ENCODE data around the gene ZG16B.

- TF ChIP-seq CTCF (IDR thresholded peaks at IDR 0.05; ENCODE audit: low read depth, low read length) = no peak
- no peak for TF ChIP-seq POLR2A (IDR thresholded peaks at IDR 0.05; ENCODE audit: extremely low read depth, insufficient read length)
- no peak for TF ChIP-seq MAX (IDR thresholded peaks at IDR 0.05; ENCODE audit: low read depth, low read length)
Observed at GRCh38 chr16:2846511-2847310, 16.6 kb downstream of the ZG16B start.
